NCI-H345 (cell line): ENCODE results near the gene CXCR3.
"Not testable (repeated sequence)": the region's sequence is repeated elsewhere in the genome, so short reads cannot be mapped to it uniquely, and the experiment has no call there.

Experiments used
- DNase-seq: peaks from one replicate; lab custom pipeline; 2025; lab: John Stamatoyannopoulos, UW

CXCR3 gene

GRCh38 chrX:71609095-71609750 lies 9.1 kb downstream of the CXCR3 start:
- DNase-seq, result no peak

GRCh38 chrX:71607488-71607887 lies 10.8 kb downstream of the CXCR3 start:
- DNase-seq, result no peak

- DNase-seq, result no peak
Measured at GRCh38 chrX:71606536-71607216, 11.6 kb downstream of the CXCR3 start.

GRCh38 chrX:71604796-71605568 lies 13.3 kb downstream of the CXCR3 start:
- DNase-seq, result no peak

GRCh38 chrX:71604141-71604540 lies 14.2 kb downstream of the CXCR3 start:
- DNase-seq, result no peak

- DNase-seq, result no peak
Measured at GRCh38 chrX:71603618-71604017, 14.7 kb downstream of the CXCR3 start.

- no peak for DNase-seq
Measured at GRCh38 chrX:71599965-71600364, 18.3 kb downstream of the CXCR3 start.

GRCh38 chrX:71593210-71593609 lies 25.1 kb downstream of the CXCR3 start:
- DNase-seq, result not testable (repeated sequence)

- DNase-seq, result no peak
Measured at GRCh38 chrX:71586929-71587328, 31.4 kb downstream of the CXCR3 start.

GRCh38 chrX:71581210-71581609 lies 37.1 kb downstream of the CXCR3 start:
- DNase-seq, result no peak

- no peak for DNase-seq
Measured at GRCh38 chrX:71579990-71580380, 38.3 kb downstream of the CXCR3 start.

GRCh38 chrX:71579136-71579989 lies 38.9 kb downstream of the CXCR3 start:
- DNase-seq, result no peak

- no peak for DNase-seq
Measured at GRCh38 chrX:71578253-71579135, 39.8 kb downstream of the CXCR3 start, which contains the start of gene GCNA. Gene GCNA (plus strand): TSS chrX:71578437. CDS start chrX:71580822, 2,385 bp downstream.

GRCh38 chrX:71577682-71578081 lies 40.6 kb downstream of the CXCR3 start:
- DNase-seq, result no peak

- no peak for DNase-seq
Measured at GRCh38 chrX:71573590-71573989, 44.7 kb downstream of the CXCR3 start.

GRCh38 chrX:71571390-71571789 lies 46.9 kb downstream of the CXCR3 start:
- not testable (repeated sequence) for DNase-seq
